T-helper 1 cell (primary cell): ENCODE data around the gene RTN4RL1.

ENCODE experiments used
- DNase-seq, 5 donors: peaks; one replicate each; pipeline ENCODE4 v3.0.0-alpha.2; 2012 to 2020

The RTN4RL1 gene

GRCh38 chr17:2058586-2059546 is 33.7 kb upstream of the RTN4RL1 start:
- DNase-seq: peak in 4 of 5 donors; percentile 57 to 69 (median 61)

DNA sequence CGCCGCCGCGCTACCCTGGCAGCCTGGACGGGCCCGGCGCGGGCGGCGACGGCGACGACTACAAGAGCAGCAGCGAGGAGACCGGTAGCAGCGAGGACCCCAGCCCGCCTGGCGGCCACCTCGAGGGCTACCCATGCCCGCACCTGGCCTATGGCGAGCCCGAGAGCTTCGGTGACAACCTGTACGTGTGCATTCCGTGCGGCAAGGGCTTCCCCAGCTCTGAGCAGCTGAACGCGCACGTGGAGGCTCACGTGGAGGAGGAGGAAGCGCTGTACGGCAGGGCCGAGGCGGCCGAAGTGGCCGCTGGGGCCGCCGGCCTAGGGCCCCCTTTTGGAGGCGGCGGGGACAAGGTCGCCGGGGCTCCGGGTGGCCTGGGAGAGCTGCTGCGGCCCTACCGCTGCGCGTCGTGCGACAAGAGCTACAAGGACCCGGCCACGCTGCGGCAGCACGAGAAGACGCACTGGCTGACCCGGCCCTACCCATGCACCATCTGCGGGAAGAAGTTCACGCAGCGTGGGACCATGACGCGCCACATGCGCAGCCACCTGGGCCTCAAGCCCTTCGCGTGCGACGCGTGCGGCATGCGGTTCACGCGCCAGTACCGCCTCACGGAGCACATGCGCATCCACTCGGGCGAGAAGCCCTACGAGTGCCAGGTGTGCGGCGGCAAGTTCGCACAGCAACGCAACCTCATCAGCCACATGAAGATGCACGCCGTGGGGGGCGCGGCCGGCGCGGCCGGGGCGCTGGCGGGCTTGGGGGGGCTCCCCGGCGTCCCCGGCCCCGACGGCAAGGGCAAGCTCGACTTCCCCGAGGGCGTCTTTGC is 32.8 kb upstream of the RTN4RL1 start:
- no peak for DNase-seq

DNA sequence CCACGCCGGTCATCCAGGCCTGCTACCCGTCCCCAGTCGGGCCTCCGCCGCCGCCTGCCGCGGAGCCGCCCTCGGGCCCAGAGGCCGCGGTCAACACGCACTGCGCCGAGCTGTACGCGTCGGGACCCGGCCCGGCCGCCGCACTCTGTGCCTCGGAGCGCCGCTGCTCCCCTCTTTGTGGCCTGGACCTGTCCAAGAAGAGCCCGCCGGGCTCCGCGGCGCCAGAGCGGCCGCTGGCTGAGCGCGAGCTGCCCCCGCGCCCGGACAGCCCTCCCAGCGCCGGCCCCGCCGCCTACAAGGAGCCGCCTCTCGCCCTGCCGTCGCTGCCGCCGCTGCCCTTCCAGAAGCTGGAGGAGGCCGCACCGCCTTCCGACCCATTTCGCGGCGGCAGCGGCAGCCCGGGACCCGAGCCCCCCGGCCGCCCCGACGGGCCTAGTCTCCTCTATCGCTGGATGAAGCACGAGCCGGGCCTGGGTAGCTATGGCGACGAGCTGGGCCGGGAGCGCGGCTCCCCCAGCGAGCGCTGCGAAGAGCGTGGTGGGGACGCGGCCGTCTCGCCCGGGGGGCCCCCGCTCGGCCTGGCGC is 32.1 kb upstream of the RTN4RL1 start:
- no peak for DNase-seq

DNA sequence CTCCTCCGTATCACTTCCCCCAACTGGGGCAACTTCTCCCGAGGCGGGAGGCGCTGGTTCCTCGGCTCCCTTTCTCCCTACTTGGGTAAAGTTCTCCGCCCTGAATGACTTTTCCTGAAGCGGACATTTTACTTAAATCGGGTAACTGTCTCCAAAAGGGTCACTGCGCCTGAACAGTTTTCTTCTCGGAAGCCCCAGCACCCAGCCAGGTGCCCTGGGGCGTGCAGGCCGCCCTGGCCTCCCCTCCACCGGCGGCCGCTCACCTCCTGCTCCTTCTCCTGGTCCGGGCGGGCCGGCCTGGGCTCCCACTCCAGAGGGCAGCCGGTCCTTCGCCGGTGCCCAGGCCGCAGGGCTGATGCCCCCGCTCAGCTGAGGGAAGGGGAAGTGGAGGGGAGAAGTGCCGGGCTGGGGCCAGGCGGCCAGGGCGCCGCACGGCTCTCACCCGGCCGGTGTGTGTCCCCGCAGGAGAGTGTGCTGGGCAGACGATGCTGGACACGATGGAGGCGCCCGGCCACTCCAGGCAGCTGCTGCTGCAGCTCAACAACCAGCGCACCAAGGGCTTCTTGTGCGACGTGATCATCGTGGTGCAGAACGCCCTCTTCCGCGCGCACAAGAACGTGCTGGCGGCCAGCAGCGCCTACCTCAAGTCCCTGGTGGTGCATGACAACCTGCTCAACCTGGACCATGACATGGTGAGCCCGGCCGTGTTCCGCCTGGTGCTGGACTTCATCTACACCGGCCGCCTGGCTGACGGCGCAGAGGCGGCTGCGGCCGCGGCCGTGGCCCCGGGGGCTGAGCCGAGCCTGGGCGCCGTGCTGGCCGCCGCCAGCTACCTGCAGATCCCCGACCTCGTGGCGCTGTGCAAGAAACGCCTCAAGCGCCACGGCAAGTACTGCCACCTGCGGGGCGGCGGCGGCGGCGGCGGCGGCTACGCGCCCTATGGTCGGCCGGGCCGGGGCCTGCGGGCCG is 31.4 kb upstream of the RTN4RL1 start:
- peak in 3 of 5 donors; percentile 40 to 69 (median 46) for DNase-seq

DNA sequence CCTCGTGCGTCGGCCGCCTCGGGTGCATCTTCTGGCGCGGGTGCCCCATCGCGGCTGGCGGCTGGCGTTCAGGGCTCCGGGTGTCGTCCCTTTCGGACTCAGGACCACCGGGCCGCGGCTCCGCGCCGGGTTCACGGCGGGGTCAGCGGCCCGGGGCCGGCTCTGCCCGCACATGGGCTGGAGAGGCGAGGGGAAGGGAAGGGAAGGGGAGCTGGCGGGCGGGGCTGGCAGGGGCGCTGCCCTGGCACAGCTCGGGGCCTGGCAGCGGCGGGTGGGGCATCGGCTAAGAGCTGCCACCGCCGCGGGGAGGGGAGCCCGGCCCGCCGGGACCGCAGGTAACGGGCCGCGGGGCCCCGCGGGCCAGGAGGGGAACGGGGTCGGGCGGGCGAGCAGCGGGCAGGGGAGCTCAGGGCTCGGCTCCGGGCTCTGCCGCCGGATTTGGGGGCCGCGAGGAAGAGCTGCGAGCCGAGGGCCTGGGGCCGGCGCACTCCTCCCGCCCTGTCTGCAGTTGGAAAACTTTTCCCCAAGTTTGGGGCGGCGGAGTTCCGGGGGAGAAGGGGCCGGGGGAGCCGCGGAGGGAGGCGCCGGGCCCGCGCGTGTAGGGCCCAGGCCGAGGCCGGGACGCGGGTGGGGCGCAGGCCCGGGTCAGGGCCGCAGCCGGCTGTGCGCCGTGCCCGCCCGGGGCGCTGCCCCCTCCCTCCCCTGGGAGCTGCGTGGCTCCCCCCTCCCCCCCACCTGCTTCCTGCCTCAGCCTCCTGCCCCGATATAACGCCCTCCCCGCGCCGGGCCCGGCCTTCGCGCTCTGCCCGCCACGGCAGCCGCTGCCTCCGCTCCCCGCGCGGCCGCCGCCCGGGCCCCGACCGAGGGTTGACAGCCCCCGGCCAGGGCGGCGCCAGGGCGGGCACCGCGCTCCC is 30.4 kb upstream of the RTN4RL1 start:
- DNase-seq: peak in 2 of 5 donors; percentile 21 to 41

DNA sequence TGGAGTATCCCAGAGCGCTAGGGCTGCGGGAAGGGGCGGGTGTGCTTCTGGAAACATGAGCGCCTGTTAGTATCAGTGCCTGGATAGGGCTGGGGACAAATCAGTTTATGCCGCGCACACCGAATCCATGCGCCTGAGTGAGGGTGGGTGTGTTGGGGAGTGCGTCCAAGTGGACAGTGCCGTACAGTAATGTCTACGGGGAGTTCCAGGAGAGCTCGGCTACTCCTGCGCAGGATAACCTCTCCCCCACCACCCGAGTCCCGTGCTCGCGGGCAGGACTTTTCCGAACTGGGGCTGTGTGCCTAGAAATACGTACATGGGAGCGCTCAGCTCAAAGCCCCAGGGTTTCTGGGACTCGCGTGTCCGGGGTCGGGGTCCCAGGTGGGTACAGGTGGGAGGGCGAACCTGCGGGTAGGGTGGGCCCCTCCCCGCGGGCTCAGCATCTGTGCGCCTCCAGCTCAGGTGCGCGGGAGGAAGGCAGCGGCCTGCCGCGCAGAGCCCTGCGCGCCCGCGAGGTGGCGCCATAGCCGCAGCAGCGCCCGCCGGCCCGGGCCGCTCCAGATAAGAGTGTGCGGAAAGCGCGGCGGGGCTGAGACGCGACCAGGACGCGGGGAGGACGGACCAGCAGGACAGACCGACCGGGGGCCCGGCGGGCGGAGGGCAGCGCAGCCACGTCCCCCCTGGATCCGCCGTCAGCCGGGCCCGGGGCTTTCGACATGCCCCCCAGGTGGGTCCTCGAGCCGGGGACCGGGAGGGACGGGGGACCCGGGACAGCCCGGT is 29.6 kb upstream of the RTN4RL1 start, which contains the start of gene HIC1:
Gene HIC1, plus strand, starts transcription at position 592 of the 780 bp plus-strand sequence. CDS start 1,588 bp downstream, outside the sequence.
- DNase-seq: peak; percentile 53 to 76 (median 66)

GRCh38 chr17:2054262-2054511 is 29.1 kb upstream of the RTN4RL1 start:
- peak in 1 of 5 donors; percentile 39 for DNase-seq

DNA sequence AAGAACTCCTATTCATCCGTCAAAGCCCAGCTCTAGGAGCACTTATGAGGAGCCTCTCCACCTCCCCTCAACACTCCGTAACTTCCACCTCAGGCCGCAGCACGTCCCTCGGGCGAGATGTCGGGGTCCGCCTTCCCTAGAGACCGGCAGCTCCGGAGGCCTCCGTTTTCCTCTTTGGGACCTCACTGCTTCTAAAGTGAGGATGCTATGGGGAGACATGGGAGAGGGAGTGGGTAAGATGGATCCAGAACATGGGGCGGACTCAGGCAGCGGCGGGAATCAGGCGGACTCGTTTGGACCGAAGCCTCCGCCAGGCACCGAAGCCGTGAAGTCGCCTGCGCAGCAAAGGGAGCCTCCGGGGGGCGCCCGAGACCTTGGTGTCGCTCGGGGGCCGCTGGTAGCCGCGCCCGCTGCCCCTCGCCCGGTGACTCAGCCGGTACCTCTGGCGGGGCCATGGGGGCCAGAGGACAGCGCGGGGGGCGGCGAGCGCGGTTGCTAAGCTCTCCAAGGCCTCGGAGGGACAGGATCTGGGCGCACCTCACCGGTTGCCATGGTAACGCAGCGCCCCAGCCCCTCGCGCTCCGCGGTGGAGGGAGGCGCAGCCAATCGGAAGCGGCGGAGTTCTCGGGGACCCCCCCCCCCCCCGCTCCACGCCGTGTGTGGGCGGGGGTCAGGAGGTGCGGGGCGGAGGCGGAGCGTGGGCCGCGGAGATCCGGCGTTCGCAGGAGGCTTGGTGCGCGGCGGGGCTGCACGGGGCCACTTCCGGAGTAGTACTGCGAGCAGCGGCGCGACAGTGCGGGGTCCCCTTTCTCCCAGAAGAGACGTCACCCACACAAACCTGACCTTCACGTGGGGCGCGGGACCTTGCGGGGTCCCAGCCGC is 28.5 kb upstream of the RTN4RL1 start:
- DNase-seq: peak; percentile 65 to 82 (median 72)

DNA sequence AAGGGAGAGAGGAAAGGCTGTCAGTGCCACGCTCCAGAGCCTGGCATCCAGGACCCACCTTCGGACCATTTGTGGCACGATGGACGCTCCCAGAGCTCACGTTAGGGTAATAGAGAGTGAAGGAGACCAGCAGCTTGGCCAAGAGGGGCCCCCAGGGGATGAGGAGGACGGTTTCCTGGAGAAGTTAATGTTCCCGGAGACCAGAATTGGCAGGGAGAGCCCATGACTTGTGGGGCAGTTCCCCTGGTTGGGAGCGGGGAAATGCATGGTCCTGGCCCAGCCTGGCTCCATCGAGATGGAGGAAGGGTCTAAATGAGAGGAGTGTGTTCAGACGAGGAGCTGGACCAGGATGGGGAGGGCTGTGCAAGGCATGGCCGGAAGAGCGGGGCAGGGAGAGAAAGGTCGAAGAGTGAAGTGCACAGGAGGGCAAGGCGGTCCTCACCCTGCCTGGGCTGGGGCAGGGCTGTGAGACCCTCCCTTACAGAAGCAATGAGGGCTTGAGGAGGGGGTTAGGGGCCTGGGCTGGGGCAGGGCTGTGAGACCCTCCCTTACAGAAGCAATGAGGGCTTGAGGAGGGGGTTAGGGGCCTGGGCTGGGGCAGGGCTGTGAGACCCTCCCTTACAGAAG is 26.9 kb upstream of the RTN4RL1 start:
- DNase-seq: no peak

DNA sequence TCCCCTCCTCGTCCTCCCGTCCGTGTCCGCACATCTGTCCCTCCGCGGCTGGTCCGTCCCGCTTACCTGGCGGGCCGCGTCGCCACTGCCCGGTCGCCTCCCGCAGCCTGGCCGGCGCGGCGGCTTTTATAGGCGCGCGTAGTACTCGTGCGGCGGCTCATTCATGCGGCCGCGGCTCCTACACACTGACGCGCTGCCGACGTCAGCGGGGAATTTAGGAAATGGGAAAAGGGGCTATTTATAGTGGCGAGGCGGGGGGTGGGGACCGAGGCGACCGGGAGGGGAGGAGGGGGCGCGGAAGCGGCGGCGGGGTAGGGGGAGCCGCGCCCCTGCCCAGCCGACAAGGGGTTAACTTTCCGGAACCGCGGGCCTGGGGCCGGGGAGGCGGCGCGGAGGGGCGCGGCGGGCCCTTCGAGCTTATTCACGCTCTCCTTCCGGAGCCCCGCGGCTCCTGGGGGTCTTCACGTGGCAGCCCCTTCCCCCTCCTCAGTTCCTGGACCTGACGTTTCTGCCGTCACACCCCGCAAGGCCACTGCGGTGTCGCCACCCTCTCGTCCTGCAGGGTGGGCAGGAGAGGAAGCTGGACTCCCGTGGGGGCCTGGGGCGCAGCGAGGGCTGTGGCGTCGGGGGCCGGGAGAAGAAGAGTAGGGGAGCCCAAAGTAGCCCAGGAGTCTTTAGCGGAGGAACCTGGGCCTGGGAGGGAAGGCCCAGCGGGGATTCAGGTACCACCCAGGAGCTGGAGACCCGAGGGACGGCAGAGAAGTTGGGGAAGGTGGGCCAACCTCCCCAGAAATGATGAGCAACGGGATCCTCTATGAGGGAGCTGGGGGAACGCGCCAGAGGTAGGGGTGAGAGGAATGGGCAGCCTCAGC is 26.2 kb upstream of the RTN4RL1 start:
- DNase-seq: no peak

DNA sequence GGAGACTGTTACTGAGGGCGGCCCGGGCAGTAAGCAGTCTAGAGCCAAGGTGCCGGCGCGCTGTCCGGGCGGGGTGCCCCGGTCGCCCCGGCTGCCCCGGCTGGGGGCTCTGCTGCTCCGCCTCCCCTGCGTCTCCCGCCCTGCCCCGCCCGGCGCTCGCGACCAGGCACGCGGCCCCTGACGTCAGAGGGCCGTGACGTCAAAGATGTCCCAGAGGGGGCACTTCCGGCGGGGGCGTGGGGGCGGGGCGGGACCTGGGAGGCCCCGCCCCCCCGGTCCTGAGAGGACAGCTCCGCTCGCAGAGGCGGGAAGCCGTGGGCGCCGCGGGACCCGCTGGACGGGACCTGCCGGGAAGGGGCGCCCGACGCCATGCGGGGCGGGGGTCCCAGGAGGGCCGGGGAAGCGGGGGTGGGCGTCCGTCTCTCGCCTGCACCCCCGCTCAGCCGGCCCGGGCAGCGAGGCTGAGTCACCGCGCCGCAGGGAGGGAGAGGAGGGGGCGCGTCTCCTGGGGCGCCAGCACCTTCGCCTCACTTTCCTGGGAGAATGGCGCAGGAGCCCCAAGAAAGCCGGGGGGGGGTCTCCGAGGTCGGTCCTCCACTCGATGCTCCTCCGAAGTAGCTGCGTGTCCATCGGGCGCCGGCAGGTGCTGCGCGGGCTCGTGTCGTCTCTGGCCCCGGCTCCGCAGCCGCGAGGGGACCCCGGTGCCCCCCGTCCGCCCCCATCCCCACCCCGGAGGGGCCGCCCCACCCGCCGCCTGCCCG is 25.3 kb upstream of the RTN4RL1 start:
- DNase-seq: peak; percentile 55 to 78 (median 68)

GRCh38 chr17:2049333-2050299 is 24.5 kb upstream of the RTN4RL1 start:
- DNase-seq: peak; percentile 73 to 89 (median 85)

- no peak for DNase-seq
Measured at GRCh38 chr17:2048805-2049204, 23.7 kb upstream of the RTN4RL1 start.

DNA sequence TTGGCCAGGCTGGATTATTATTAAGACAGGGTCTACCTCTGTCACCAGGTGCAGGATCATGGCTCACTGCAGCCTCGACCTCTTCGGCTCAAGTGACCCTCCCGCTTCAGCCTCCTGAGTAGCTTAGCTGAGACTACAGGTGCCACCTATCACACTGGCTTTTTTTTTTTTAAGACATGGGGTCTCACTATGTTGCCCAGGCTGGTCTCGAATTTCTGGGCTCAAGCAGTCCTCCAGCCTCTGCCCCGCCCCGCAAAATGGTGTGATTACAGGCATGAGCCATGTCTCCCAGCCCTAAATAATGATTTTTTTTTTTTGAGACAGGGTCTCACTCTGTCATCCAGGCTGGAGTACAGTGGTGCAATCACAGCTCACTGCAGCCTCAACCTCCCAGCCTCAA is 22.5 kb upstream of the RTN4RL1 start:
- no peak for DNase-seq

DNA sequence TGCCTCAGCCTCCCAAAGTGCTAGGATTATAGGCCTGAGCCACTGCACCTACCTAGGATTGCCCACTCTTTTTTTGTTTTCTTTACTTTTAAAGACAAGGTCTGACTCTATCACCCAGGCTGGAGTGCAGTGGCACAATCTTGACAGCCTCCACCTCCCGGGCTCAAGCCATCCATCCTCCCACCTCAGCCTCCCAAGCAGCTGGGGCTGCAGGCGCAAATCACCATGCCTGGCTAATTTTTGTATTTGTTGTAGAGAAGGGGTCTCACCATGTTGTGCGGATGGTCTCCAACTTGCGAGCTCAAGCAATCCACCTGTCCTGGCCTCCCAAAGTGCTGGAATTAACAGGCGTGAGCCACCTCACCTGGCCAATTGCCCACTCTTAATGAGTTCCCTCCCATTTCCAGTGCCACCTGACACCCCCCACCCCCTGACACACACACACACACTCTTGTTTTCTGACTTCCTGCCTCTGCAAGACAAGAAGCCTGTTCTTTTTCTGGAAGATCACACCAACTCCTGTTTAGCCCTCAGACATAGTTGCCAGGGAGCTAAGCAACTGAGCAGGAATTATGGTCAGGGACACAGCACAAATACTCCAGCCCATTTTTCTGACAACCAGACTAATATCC is 19.2 kb upstream of the RTN4RL1 start:
- no peak for DNase-seq
